ENCODE measurements around the gene GRIN3A. TPM values are rescaled to one million over a fixed set of nuclear protein-coding genes. Genes with fewer than 3 reads are reported as not detected.

The GRIN3A gene
- total RNA-seq, 1 donor: not detected

- Histone ChIP-seq H4K20me1 (ENCODE audit: insufficient read depth, low read length) (no peaks in the 10 kb centered on the region), H3K36me3 (ENCODE audit: insufficient read depth, low read length) (no peaks in the 10 kb centered on the region), H2AFZ (ENCODE audit: low read length) (no peak overlapping the region), H3K4me3 (ENCODE audit: insufficient read depth, low read length) (no peak overlapping the region), H3K4me2 (ENCODE audit: insufficient read depth, low read length) (no peak overlapping the region), H3K27me3 (ENCODE audit: insufficient read depth, low read length) (no peaks in the 10 kb centered on the region), H3K4me1 (ENCODE audit: insufficient read depth, low read length) (no peaks in the 10 kb centered on the region), H3K27ac (ENCODE audit: low read depth, low read length) (no peak overlapping the region), H3K9me3 (ENCODE audit: low read depth, low read length) (no peaks in the 10 kb centered on the region), H3K79me2 (ENCODE audit: insufficient read depth, low read length) (no peaks in the 10 kb centered on the region)
- no peak for DNase-seq (ENCODE audit: insufficient read length, low spot score, missing footprints)
- TF ChIP-seq CTCF (IDR thresholded peaks at IDR 0.05; ENCODE audit: extremely low read depth, low read depth, low read length): no peak
These were observed 102.2 kb downstream of the GRIN3A start for GRCh38 chr9:101636247-101636646.

GRCh38 chr9:101635473-101635872, 103.0 kb downstream of the GRIN3A start:
- TF ChIP-seq CTCF (IDR thresholded peaks at IDR 0.05; ENCODE audit: extremely low read depth, low read depth, low read length): no peak
- DNase-seq (ENCODE audit: insufficient read length, low spot score, missing footprints): no peak
- H3K4me3 ChIP-seq (ENCODE audit: insufficient read depth, low read length): no peak overlapping the region
- H3K36me3 ChIP-seq (ENCODE audit: insufficient read depth, low read length): no peaks in the 10 kb centered on the region
- no peak overlapping the region for H3K27ac ChIP-seq (ENCODE audit: low read depth, low read length)
- no peaks in the 10 kb centered on the region for H3K4me1 ChIP-seq (ENCODE audit: insufficient read depth, low read length)
- H4K20me1 ChIP-seq (ENCODE audit: insufficient read depth, low read length): no peaks in the 10 kb centered on the region
- H3K4me2 ChIP-seq (ENCODE audit: insufficient read depth, low read length): no peak overlapping the region
- no peaks in the 10 kb centered on the region for H3K9me3 ChIP-seq (ENCODE audit: low read depth, low read length)
- H3K27me3 ChIP-seq (ENCODE audit: insufficient read depth, low read length): no peaks in the 10 kb centered on the region
- H3K79me2 ChIP-seq (ENCODE audit: insufficient read depth, low read length): no peaks in the 10 kb centered on the region
- H2AFZ ChIP-seq (ENCODE audit: low read length): no peak overlapping the region

GRCh38 chr9:101634741-101635409, 103.6 kb downstream of the GRIN3A start:
- no peaks in the 10 kb centered on the region for H4K20me1 ChIP-seq (ENCODE audit: insufficient read depth, low read length)
- H3K4me2 ChIP-seq (ENCODE audit: insufficient read depth, low read length): no peak overlapping the region
- DNase-seq (ENCODE audit: insufficient read length, low spot score, missing footprints): no peak
- no peaks in the 10 kb centered on the region for H3K9me3 ChIP-seq (ENCODE audit: low read depth, low read length)
- H3K79me2 ChIP-seq (ENCODE audit: insufficient read depth, low read length): no peaks in the 10 kb centered on the region
- no peaks in the 10 kb centered on the region for H3K27me3 ChIP-seq (ENCODE audit: insufficient read depth, low read length)
- no peaks in the 10 kb centered on the region for H3K4me1 ChIP-seq (ENCODE audit: insufficient read depth, low read length)
- H3K4me3 ChIP-seq (ENCODE audit: insufficient read depth, low read length): no peak overlapping the region
- H3K27ac ChIP-seq (ENCODE audit: low read depth, low read length): no peak overlapping the region
- TF ChIP-seq CTCF (IDR thresholded peaks at IDR 0.05; ENCODE audit: extremely low read depth, low read depth, low read length): no peak
- H3K36me3 ChIP-seq (ENCODE audit: insufficient read depth, low read length): no peaks in the 10 kb centered on the region
- H2AFZ ChIP-seq (ENCODE audit: low read length): no peak overlapping the region

GRCh38 chr9:101632611-101633010, 105.8 kb downstream of the GRIN3A start:
- Histone ChIP-seq H3K4me3 (ENCODE audit: insufficient read depth, low read length) (no peak overlapping the region), H3K4me1 (ENCODE audit: insufficient read depth, low read length) (no peaks in the 10 kb centered on the region), H2AFZ (ENCODE audit: low read length) (no peak overlapping the region), H3K27me3 (ENCODE audit: insufficient read depth, low read length) (no peaks in the 10 kb centered on the region), H4K20me1 (ENCODE audit: insufficient read depth, low read length) (no peaks in the 10 kb centered on the region), H3K79me2 (ENCODE audit: insufficient read depth, low read length) (no peaks in the 10 kb centered on the region), H3K27ac (ENCODE audit: low read depth, low read length) (no peak overlapping the region), H3K36me3 (ENCODE audit: insufficient read depth, low read length) (no peaks in the 10 kb centered on the region), H3K4me2 (ENCODE audit: insufficient read depth, low read length) (no peak overlapping the region), H3K9me3 (ENCODE audit: low read depth, low read length) (no peaks in the 10 kb centered on the region)
- no peak for TF ChIP-seq CTCF (IDR thresholded peaks at IDR 0.05; ENCODE audit: extremely low read depth, low read depth, low read length)
- DNase-seq (ENCODE audit: insufficient read length, low spot score, missing footprints): peak; percentile 65

All from osteoblast (primary cell).